Esophagus squamous epithelium (tissue), 4 donors: ENCODE data around the gene PLAAT4.

Experiments used
- POLR2A ChIP-seq, 4 donors: fragments of 450-650 bp; IDR thresholded peaks; one replicate each; pipeline ENCODE4 v1.6.1; 2017; ENCODE audit warnings: antibody characterized with exemption in 4 of 4, mild to moderate bottlenecking in 4 of 4, moderate library complexity in 3 of 4
- TF ChIP-seq, protein P1 (sequence below), 6 experiments: fragments of 450-650 bp in 4 of 6; fragments of 200-600 bp in 2 of 6; sonication (generic) in 2 of 6; IDR thresholded peaks; one replicate each; pipeline ENCODE4 v1.5.1; 2016 to 2019; ENCODE audit warnings: antibody characterized with exemption in 6 of 6, mild to moderate bottlenecking in 4 of 6, moderate library complexity in 4 of 6

DNA sequence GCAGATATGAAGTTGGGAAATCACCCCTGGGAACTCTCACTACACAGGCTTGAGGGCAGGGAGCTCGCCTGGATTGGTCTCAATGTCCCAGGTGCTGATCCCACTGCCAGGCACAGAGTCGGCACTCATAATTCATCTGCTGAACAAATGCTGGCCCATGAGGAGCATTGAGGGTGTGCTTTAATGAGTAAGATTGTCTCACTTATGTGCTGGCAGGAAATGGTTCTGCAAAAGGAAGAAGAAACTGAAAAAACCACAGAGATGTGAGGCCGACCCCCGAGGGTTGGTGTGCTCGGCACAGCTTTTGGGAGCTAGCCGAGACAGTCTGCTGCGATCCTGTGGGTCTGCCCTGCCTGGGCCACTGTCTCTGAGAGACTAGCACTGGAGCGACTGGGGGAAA, 17.2 kb downstream of the PLAAT4 start:
- TF ChIP-seq, protein P1, sequence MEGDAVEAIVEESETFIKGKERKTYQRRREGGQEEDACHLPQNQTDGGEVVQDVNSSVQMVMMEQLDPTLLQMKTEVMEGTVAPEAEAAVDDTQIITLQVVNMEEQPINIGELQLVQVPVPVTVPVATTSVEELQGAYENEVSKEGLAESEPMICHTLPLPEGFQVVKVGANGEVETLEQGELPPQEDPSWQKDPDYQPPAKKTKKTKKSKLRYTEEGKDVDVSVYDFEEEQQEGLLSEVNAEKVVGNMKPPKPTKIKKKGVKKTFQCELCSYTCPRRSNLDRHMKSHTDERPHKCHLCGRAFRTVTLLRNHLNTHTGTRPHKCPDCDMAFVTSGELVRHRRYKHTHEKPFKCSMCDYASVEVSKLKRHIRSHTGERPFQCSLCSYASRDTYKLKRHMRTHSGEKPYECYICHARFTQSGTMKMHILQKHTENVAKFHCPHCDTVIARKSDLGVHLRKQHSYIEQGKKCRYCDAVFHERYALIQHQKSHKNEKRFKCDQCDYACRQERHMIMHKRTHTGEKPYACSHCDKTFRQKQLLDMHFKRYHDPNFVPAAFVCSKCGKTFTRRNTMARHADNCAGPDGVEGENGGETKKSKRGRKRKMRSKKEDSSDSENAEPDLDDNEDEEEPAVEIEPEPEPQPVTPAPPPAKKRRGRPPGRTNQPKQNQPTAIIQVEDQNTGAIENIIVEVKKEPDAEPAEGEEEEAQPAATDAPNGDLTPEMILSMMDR (IDR thresholded peaks at IDR 0.05), result no peak
- no peak for TF ChIP-seq POLR2A (IDR thresholded peaks at IDR 0.05)
